PC-9 (cell line): Measurements from ENCODE around the gene HNRNPAB. TPM values are rescaled to one million over a fixed set of nuclear protein-coding genes. Genes with fewer than 3 reads are reported as not detected.

Experiments
- BruUV-seq: library from RNA; stranded (reverse); fragments of 400-500 nt; replicated peaks from 2 replicates; lab custom pipeline; 2021; lab: Mats Ljungman, UMichigan
- CTCF ChIA-PET: fragments of 300-600 bp; sonication (Branson Sonifier 250); formaldehyde crosslinking; loops from one replicate; lab custom pipeline; 2022; ENCODE audit warnings: antibody characterized with exemption; lab: Charles Lee
- POLR2A ChIA-PET: fragments of 300-600 bp; sonication (Branson Sonifier 250); formaldehyde crosslinking; loops from one replicate; lab custom pipeline; 2022; ENCODE audit warnings: antibody characterized with exemption; ENCODE audit not compliant: unreplicated experiment; lab: Charles Lee
- DNase-seq, 2 experiments: peaks; one replicate each; pipeline versions ENCODE4 v3.0.0 to v3.0.0-alpha.2; 2015 to 2022; ENCODE audit warnings: mixed read lengths in 1 of 2
- H2AFZ ChIP-seq: fragments of 200-600 bp; sonication (generic); 2 replicates; pipeline ENCODE4 v1.8.1; 2017; ENCODE audit warnings: antibody characterized with exemption
- H3F3A ChIP-seq: fragments of 200-600 bp; sonication (generic); 2 replicates; pipeline ENCODE4 v1.8.1; 2017; ENCODE audit warnings: antibody characterized with exemption, mild to moderate bottlenecking, low read depth; ENCODE audit not compliant: insufficient read depth
- H3K27ac ChIP-seq: fragments of 200-600 bp; sonication (generic); 2 replicates; pipeline ENCODE4 v1.6.1; 2016; ENCODE audit warnings: mixed run types
- H3K27me3 ChIP-seq: fragments of 200-600 bp; sonication (generic); 2 replicates; pipeline ENCODE4 v1.6.1; 2016; ENCODE audit warnings: low read depth, mixed run types; ENCODE audit not compliant: insufficient read depth
- H3K36me3 ChIP-seq: fragments of 200-600 bp; sonication (generic); 2 replicates; pipeline ENCODE4 v1.6.1; 2016; ENCODE audit warnings: low read depth, mixed run types
- H3K4me1 ChIP-seq: fragments of 200-600 bp; sonication (generic); replicated peaks from 2 replicates; pipeline ENCODE4 v1.6.1; 2016; ENCODE audit warnings: mixed run types; ENCODE audit not compliant: insufficient read depth
- H3K4me2 ChIP-seq: fragments of 200-600 bp; sonication (generic); 2 replicates; pipeline ENCODE4 v1.6.1; 2017; ENCODE audit warnings: mixed run types
- H3K4me3 ChIP-seq: fragments of 200-600 bp; sonication (generic); 2 replicates; pipeline ENCODE4 v1.6.1; 2016; ENCODE audit warnings: mixed run types
- H3K79me2 ChIP-seq: fragments of 200-600 bp; sonication (generic); 2 replicates; pipeline ENCODE4 v1.6.1; 2017; ENCODE audit warnings: low read depth, mixed run types
- H3K9me2 ChIP-seq: fragments of 200-600 bp; sonication (generic); 2 replicates; pipeline ENCODE4 v1.8.1; 2017; ENCODE audit warnings: mild to moderate bottlenecking; ENCODE audit not compliant: insufficient read depth
- H3K9me3 ChIP-seq: fragments of 200-600 bp; sonication (generic); 2 replicates; pipeline ENCODE4 v1.8.1; 2016; ENCODE audit warnings: low read depth; ENCODE audit not compliant: insufficient read depth
- H4K20me1 ChIP-seq: fragments of 200-600 bp; sonication (generic); 2 replicates; pipeline ENCODE4 v1.8.1; 2017; ENCODE audit not compliant: insufficient read depth
- EZH2 ChIP-seq: fragments of 200-600 bp; sonication (generic); IDR thresholded peaks from 2 replicates; pipeline ENCODE4 v1.8.0; 2017; ENCODE audit warnings: antibody characterized with exemption, low read depth
- intact Hi-C: fragments of 100-400 bp; cut with micrococcal nuclease; formaldehyde crosslinking; loops from one replicate; pipeline ENCODE4 v1.10.0; 2022; ENCODE audit not compliant: unreplicated experiment
- total RNA-seq: library from RNA; stranded (reverse); gene quantifications from 2 replicates; pipeline ENCODE4 v1.2.3, GENCODE V29; 2021
- TF ChIP-seq, protein P1 (sequence below): fragments of 200-600 bp; sonication (generic); conservative IDR thresholded peaks from 2 replicates; pipeline ENCODE4 v1.6.1; 2017; ENCODE audit warnings: mixed run types, antibody characterized with exemption, mild to moderate bottlenecking, moderate library complexity

HNRNPAB gene
- total RNA-seq, 1 experiment from 2014 or later, result 193 TPM

- H3K4me2 ChIP-seq, result no peak overlapping the region
- no peak for TF ChIP-seq EZH2
- TF ChIP-seq, protein P1, sequence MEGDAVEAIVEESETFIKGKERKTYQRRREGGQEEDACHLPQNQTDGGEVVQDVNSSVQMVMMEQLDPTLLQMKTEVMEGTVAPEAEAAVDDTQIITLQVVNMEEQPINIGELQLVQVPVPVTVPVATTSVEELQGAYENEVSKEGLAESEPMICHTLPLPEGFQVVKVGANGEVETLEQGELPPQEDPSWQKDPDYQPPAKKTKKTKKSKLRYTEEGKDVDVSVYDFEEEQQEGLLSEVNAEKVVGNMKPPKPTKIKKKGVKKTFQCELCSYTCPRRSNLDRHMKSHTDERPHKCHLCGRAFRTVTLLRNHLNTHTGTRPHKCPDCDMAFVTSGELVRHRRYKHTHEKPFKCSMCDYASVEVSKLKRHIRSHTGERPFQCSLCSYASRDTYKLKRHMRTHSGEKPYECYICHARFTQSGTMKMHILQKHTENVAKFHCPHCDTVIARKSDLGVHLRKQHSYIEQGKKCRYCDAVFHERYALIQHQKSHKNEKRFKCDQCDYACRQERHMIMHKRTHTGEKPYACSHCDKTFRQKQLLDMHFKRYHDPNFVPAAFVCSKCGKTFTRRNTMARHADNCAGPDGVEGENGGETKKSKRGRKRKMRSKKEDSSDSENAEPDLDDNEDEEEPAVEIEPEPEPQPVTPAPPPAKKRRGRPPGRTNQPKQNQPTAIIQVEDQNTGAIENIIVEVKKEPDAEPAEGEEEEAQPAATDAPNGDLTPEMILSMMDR, result no peak
- no peaks in the 10 kb centered on the region for H3K9me2 ChIP-seq
- peaks cover 5% of the 10 kb centered on the region for H3K36me3 ChIP-seq
- no peak for DNase-seq
- no peak overlapping the region for H2AFZ ChIP-seq
- peaks cover 33% of the 10 kb centered on the region; the same call in 1 of the 2 replicates for H3F3A ChIP-seq
- no peaks in the 10 kb centered on the region for H3K4me1 ChIP-seq
- H3K4me3 ChIP-seq, result no peak overlapping the region
- no peaks in the 10 kb centered on the region for H3K9me3 ChIP-seq
- no peak overlapping the region for H3K27ac ChIP-seq
- no peaks in the 10 kb centered on the region for H3K27me3 ChIP-seq
- BruUV-seq, result no TSS peak
- peaks cover 18% of the 10 kb centered on the region for H4K20me1 ChIP-seq
- no peaks in the 10 kb centered on the region for H3K79me2 ChIP-seq
- intact Hi-C loops, result no loop called here
- CTCF ChIA-PET, result no interaction called here
- POLR2A ChIA-PET, result interaction anchor here (0.7 kb wide), 1 partner anchor 1576 kb away, joined by 3 read pairs; no protein-coding TSS in a partner anchor
Measured at GRCh38 chr5:178221853-178222252, 17.5 kb downstream of the HNRNPAB start.

- Histone ChIP-seq H3K27me3 (no peaks in the 10 kb centered on the region), H3K36me3 (peaks cover 5% of the 10 kb centered on the region), H3K4me2 (no peak overlapping the region), H3K9me2 (no peaks in the 10 kb centered on the region), H3K27ac (no peak overlapping the region), H3K79me2 (no peaks in the 10 kb centered on the region), H2AFZ (no peak overlapping the region), H3K9me3 (no peaks in the 10 kb centered on the region), H3K4me3 (no peak overlapping the region), H3K4me1 (no peaks in the 10 kb centered on the region), H3F3A (peaks cover 33% of the 10 kb centered on the region; the same call in 1 of the 2 replicates), H4K20me1 (peaks cover 21% of the 10 kb centered on the region)
- TF ChIP-seq, protein P1, result no peak
- no peak for TF ChIP-seq EZH2
- ChIA-PET POLR2A (interaction anchor here (0.7 kb wide), 1 partner anchor 1575 kb away, joined by 3 read pairs; no protein-coding TSS in a partner anchor), CTCF (no interaction called here)
- BruUV-seq, result no TSS peak
- no peak for DNase-seq
- intact Hi-C loops, result no loop called here
Measured at GRCh38 chr5:178222292-178222691, 18.0 kb downstream of the HNRNPAB start.

- Histone ChIP-seq H4K20me1 (peaks cover 30% of the 10 kb centered on the region), H3K9me2 (no peaks in the 10 kb centered on the region), H2AFZ (no peak overlapping the region), H3K9me3 (no peaks in the 10 kb centered on the region), H3K4me3 (no peak overlapping the region), H3K4me1 (no peaks in the 10 kb centered on the region), H3K27ac (no peak overlapping the region), H3K79me2 (no peaks in the 10 kb centered on the region; the same call in 1 of the 2 replicates), H3K36me3 (peaks cover 9% of the 10 kb centered on the region), H3F3A (peaks cover 31% of the 10 kb centered on the region; the same call in 1 of the 2 replicates), H3K4me2 (no peak overlapping the region), H3K27me3 (no peaks in the 10 kb centered on the region)
- CTCF ChIA-PET, result no interaction called here
- no peak for DNase-seq
- TF ChIP-seq EZH2, result no peak
- TF ChIP-seq, protein P1, result no peak
- POLR2A ChIA-PET, result no interaction called here
- intact Hi-C loops, result no loop called here
- BruUV-seq, result no TSS peak
Measured at GRCh38 chr5:178223196-178223773, 19.0 kb downstream of the HNRNPAB start.
